ENCODE data around the gene JAKMIP1. TPM values are rescaled to one million over a fixed set of nuclear protein-coding genes. Genes with fewer than 3 reads are reported as not detected.

Gene JAKMIP1
- total RNA-seq, 1 donor from 2014 or later, result not detected

DNA sequence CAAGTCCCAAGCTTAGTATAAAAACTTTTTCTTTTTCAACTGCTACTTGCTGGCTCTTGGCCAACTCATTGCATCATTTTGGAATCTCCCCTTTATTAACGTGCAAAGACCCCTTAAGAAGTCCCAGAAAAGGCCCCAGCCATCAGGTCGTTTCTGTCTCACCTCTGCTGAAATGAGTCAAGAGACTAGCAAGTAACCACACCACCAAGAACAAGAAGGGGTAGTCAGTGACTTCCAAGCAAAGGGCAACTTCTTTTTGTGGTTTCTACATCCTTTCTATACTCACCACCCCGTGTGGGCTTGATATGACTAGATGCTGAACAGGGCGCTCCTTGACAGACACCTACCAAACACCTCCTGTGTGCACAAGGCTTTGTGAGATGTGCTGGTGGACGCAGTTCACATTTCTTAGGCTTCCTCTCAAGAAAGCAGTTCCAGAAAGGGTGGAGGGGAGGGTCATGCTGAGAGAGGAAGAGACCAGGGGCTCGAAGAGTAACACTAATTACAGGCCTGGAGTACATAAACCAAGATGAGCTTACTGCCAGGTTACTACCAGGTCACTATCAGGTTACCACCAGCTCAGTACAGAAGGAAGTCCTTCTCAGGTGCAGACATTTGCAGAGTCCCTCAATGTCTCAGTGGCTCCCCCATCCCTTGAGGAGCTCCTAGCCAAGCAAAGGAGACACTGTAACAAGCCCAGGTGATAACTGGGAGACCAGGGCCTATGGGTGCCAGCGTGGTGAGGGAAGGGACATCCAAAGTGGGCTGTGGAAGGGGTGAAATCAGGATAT lies 19.3 kb downstream of the JAKMIP1 start:
- TF ChIP-seq, protein P1, sequence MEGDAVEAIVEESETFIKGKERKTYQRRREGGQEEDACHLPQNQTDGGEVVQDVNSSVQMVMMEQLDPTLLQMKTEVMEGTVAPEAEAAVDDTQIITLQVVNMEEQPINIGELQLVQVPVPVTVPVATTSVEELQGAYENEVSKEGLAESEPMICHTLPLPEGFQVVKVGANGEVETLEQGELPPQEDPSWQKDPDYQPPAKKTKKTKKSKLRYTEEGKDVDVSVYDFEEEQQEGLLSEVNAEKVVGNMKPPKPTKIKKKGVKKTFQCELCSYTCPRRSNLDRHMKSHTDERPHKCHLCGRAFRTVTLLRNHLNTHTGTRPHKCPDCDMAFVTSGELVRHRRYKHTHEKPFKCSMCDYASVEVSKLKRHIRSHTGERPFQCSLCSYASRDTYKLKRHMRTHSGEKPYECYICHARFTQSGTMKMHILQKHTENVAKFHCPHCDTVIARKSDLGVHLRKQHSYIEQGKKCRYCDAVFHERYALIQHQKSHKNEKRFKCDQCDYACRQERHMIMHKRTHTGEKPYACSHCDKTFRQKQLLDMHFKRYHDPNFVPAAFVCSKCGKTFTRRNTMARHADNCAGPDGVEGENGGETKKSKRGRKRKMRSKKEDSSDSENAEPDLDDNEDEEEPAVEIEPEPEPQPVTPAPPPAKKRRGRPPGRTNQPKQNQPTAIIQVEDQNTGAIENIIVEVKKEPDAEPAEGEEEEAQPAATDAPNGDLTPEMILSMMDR (IDR thresholded peaks at IDR 0.05; ENCODE audit: unreplicated experiment), result no peak
- H3K9me3 Mint-ChIP-seq, result peaks cover 21% of the 10 kb centered on the region
- H3K4me1 Mint-ChIP-seq, result no peaks in the 10 kb centered on the region
- H3K4me3 Mint-ChIP-seq, result no peak overlapping the region
- H3K36me3 Mint-ChIP-seq, result no peaks in the 10 kb centered on the region
- no peak overlapping the region for H3K27ac Mint-ChIP-seq
- DNase-seq (ENCODE audit: low spot score in 2 of 2, unreplicated experiment in 2 of 2), result no peak
- H3K27me3 Mint-ChIP-seq (ENCODE audit: low read depth), result peaks cover 9% of the 10 kb centered on the region

DNA sequence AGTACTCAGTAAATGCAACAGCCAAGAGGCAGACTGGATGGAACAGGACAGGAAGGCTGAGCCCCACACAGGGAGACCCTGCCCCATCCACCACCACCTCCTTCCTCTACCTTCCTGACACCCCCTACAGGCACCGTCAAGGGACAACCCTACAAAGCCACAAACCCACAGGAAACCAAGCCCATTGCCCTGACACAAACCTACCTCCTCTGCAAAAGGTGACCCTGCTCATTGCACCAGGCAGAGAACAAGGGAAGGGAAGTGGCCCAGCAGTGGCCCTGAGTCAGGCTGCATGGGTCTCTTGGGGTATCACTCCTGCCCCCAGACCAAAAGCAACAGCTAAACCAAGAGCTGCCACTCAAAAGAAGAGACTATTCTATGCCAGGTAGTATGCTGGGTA lies 21.0 kb downstream of the JAKMIP1 start:
- TF ChIP-seq, protein P1 (IDR thresholded peaks at IDR 0.05; ENCODE audit: unreplicated experiment), result no peak

DNA sequence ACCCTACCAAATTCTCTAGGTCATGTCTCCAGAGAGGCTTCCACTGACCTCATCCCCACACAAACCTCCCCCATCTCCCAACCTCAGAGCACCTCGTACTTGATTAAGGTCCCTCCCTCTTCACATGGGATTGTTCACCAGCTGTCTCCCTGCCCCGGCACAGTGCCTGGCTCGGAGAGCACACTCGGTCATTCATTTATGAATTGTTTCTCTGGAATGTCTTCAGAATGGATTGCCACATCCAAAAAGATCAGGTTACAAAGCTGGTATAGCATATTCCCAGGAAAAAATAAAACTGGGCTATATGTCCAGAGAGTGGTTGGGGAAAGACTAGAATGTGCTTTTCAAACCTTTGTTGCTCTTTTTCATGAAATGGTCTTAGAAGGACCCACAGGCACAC lies 21.6 kb downstream of the JAKMIP1 start:
- peaks cover 9% of the 10 kb centered on the region for H3K27me3 Mint-ChIP-seq (ENCODE audit: low read depth)
- DNase-seq (ENCODE audit: low spot score in 2 of 2, unreplicated experiment in 2 of 2), result no peak
- H3K36me3 Mint-ChIP-seq, result no peaks in the 10 kb centered on the region
- no peak overlapping the region for H3K27ac Mint-ChIP-seq
- no peaks in the 10 kb centered on the region for H3K4me1 Mint-ChIP-seq
- no peak overlapping the region for H3K4me3 Mint-ChIP-seq
- H3K9me3 Mint-ChIP-seq, result peaks cover 16% of the 10 kb centered on the region
- TF ChIP-seq, protein P1 (IDR thresholded peaks at IDR 0.05; ENCODE audit: unreplicated experiment), result no peak

More for the DNA sequence above, 21.0 kb downstream of the JAKMIP1 start:
- Mint-ChIP-seq H3K27ac (no peak overlapping the region), H3K4me3 (no peak overlapping the region), H3K9me3 (peaks cover 16% of the 10 kb centered on the region), H3K36me3 (no peaks in the 10 kb centered on the region), H3K4me1 (no peaks in the 10 kb centered on the region), H3K27me3 (ENCODE audit: low read depth) (peaks cover 9% of the 10 kb centered on the region)
- no peak for DNase-seq (ENCODE audit: low spot score in 2 of 2, unreplicated experiment in 2 of 2)

DNA sequence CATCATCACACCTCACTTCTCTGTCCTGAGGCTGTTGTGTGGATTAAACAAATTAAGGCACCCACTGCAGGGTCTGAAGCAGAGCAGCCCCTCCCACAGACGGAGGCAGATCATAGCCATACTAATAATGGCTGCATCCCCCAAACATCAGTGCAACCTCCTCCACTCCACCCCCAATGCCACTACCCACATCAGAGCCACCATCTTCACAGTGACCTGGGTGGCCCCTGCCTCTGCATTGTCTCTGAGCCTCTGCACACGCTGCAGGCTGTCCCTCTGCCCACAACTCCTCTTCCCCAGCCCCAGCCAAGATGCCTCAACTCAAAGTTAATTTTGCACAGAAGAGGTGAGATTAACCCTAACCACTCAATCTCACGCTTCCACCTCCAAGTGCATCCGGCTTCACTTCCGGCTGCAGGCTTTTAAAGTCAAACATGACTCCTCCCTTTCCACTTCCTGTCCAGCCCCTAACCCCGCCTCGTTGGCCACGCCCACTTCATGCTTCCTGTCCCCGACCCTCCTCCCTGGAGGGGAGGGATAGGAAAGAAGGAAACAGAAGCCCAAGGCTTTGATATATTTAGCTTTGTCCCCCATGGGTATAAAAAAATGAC lies 22.7 kb downstream of the JAKMIP1 start:
- Mint-ChIP-seq H3K4me3 (no peak overlapping the region), H3K27me3 (ENCODE audit: low read depth) (peaks cover 9% of the 10 kb centered on the region), H3K27ac (no peak overlapping the region), H3K36me3 (no peaks in the 10 kb centered on the region), H3K9me3 (peaks cover 16% of the 10 kb centered on the region), H3K4me1 (no peaks in the 10 kb centered on the region)
- no peak for DNase-seq (ENCODE audit: low spot score in 2 of 2, unreplicated experiment in 2 of 2)
- TF ChIP-seq, protein P1 (IDR thresholded peaks at IDR 0.05; ENCODE audit: unreplicated experiment), result no peak

DNA sequence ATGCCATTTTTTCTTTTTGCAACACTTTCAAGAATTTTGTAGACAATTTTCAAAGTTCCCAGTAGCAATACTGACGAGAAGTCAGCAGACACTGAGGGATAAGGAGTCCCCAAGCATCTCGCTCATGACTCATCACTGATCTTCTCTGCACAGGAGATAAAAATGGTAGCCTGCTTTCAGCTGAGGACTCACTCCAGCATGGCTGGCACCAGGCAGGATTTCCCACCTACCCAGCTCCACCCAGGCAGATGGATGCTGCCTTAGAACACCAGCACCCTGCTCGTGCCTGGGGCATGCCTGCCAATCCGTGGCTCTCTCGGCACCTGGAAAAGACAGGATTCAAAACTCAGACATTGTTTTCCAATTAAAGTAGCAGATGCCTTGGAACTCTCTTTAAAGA lies 24.9 kb downstream of the JAKMIP1 start:
- no peaks in the 10 kb centered on the region for H3K36me3 Mint-ChIP-seq
- peaks cover 22% of the 10 kb centered on the region for H3K9me3 Mint-ChIP-seq
- H3K4me3 Mint-ChIP-seq, result no peak overlapping the region
- no peak for DNase-seq (ENCODE audit: low spot score in 2 of 2, unreplicated experiment in 2 of 2)
- no peaks in the 10 kb centered on the region for H3K4me1 Mint-ChIP-seq
- TF ChIP-seq, protein P1 (IDR thresholded peaks at IDR 0.05; ENCODE audit: unreplicated experiment), result no peak
- H3K27me3 Mint-ChIP-seq (ENCODE audit: low read depth), result peaks cover 9% of the 10 kb centered on the region
- no peak overlapping the region for H3K27ac Mint-ChIP-seq
